ENCODE results near the gene POU2F1. TPM values are rescaled to one million over a fixed set of nuclear protein-coding genes. Genes with fewer than 3 reads are reported as not detected.

Gene POU2F1
- total and polyA plus RNA-seq, 2 experiments from 2014 or later = 9.2 to 21.9 TPM

GRCh38 chr1:167438171-167439138, 217.8 kb downstream of the POU2F1 start:
- Histone ChIP-seq H3K4me3 (no peak overlapping the region), H3K4me1 (ENCODE audit: low read depth) (no peaks in the 10 kb centered on the region), H3K36me3 (no peaks in the 10 kb centered on the region), H3K27ac (no peak overlapping the region), H3K27me3 (peaks cover 25% of the 10 kb centered on the region), H3K9me3 (ENCODE audit: low read depth) (no peaks in the 10 kb centered on the region)
- no peak for DNase-seq (ENCODE audit: low read depth in 1 of 2, low spot score in 1 of 2)
- TF ChIP-seq CTCF (IDR thresholded peaks at IDR 0.05; ENCODE audit: low read depth, low read length) = no peak

- no peaks in the 10 kb centered on the region for H3K36me3 ChIP-seq
- TF ChIP-seq CTCF (IDR thresholded peaks at IDR 0.05; ENCODE audit: low read depth, low read length) = peak; percentile 36
- H3K4me1 ChIP-seq (ENCODE audit: low read depth) = no peaks in the 10 kb centered on the region
- DNase-seq (ENCODE audit: low read depth in 1 of 2, low spot score in 1 of 2) = peak; percentile 44 to 65
- no peak overlapping the region for H3K27ac ChIP-seq
- H3K27me3 ChIP-seq = peaks cover 25% of the 10 kb centered on the region
- peak overlapping the region; percentile 27 for H3K4me3 ChIP-seq
- no peaks in the 10 kb centered on the region for H3K9me3 ChIP-seq (ENCODE audit: low read depth)
Measured at GRCh38 chr1:167439301-167439988, 218.8 kb downstream of the POU2F1 start.

GRCh38 chr1:167440345-167440744, 219.7 kb downstream of the POU2F1 start:
- no peak for DNase-seq (ENCODE audit: low read depth in 1 of 2, low spot score in 1 of 2)
- no peak for TF ChIP-seq CTCF (IDR thresholded peaks at IDR 0.05; ENCODE audit: low read depth, low read length)
- no peak overlapping the region for H3K27ac ChIP-seq

GRCh38 chr1:167440776-167441175, 220.1 kb downstream of the POU2F1 start:
- Histone ChIP-seq H3K36me3 (no peaks in the 10 kb centered on the region), H3K27me3 (peaks cover 25% of the 10 kb centered on the region), H3K27ac (no peak overlapping the region), H3K4me1 (ENCODE audit: low read depth) (no peaks in the 10 kb centered on the region), H3K9me3 (ENCODE audit: low read depth) (no peaks in the 10 kb centered on the region), H3K4me3 (no peak overlapping the region)
- no peak for DNase-seq (ENCODE audit: low read depth in 1 of 2, low spot score in 1 of 2)
- TF ChIP-seq CTCF (IDR thresholded peaks at IDR 0.05; ENCODE audit: low read depth, low read length) = no peak

More at GRCh38 chr1:167440345-167440744, 219.7 kb downstream of the POU2F1 start:
- no peaks in the 10 kb centered on the region for H3K9me3 ChIP-seq (ENCODE audit: low read depth)
- no peaks in the 10 kb centered on the region for H3K4me1 ChIP-seq (ENCODE audit: low read depth)
- H3K4me3 ChIP-seq = no peak overlapping the region
- no peaks in the 10 kb centered on the region for H3K36me3 ChIP-seq
- peaks cover 25% of the 10 kb centered on the region for H3K27me3 ChIP-seq

GRCh38 chr1:167441222-167441621, 220.5 kb downstream of the POU2F1 start:
- Histone ChIP-seq H3K36me3 (no peaks in the 10 kb centered on the region), H3K4me3 (no peak overlapping the region), H3K9me3 (ENCODE audit: low read depth) (no peaks in the 10 kb centered on the region), H3K27ac (no peak overlapping the region), H3K27me3 (peaks cover 25% of the 10 kb centered on the region), H3K4me1 (ENCODE audit: low read depth) (no peaks in the 10 kb centered on the region)
- no peak for TF ChIP-seq CTCF (IDR thresholded peaks at IDR 0.05; ENCODE audit: low read depth, low read length)
- no peak for DNase-seq (ENCODE audit: low read depth in 1 of 2, low spot score in 1 of 2)

Data from cardiac muscle cell (in vitro differentiated cells and primary cell).